Right renal cortex interstitium (tissue), 3 donors: ENCODE data around the gene TBCA. TPM values are rescaled to one million over a fixed set of nuclear protein-coding genes. Genes with fewer than 3 reads are reported as not detected.
"Not testable (repeated sequence)": the region's sequence is repeated elsewhere in the genome, so short reads cannot be mapped to it uniquely, and the experiment has no call there.

ENCODE experiments used
- DNase-seq, 3 donors: peaks; one replicate each; pipeline ENCODE4 v3.0.0-alpha.2; 2013; ENCODE audit warnings: low read depth in 3 of 3, low spot score in 2 of 3
- polyA plus RNA-seq, 3 donors: library from polyadenylated mRNA; unstranded; fragments of 120-200 nt; gene quantifications; one replicate each; pipeline ENCODE4 v1.2.1, GENCODE V29; 2013; ENCODE audit not compliant: insufficient read length in 3 of 3

The TBCA gene
- polyA plus RNA-seq, 3 donors: 315 to 327 (median 316) TPM

DNA sequence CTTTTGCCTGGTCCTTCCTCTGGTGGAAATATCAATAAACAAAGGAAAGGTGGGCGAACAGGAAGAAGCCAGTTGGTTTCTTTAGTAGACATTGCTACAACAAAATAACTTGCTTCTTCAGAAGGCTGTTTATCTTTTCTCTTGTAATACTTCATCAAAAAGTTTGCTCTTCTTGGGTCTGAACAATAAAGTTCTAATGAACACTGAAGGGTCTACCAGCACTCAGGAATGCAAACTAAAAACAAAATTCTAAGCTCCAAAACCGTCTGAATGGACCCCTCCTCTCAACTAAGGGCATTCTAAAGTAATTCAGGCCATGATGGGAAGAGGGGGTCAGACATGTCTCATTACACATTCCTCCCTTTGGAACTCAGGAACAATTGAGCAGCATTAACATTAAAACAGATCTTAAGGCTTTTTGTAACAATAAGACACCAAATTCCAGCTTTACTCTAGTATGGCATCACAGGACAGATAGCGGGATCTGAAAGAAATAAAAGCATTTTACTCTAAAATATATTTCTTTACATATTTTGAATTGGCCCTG, 2.3 kb downstream of the TBCA start:
- no peak for DNase-seq

DNA sequence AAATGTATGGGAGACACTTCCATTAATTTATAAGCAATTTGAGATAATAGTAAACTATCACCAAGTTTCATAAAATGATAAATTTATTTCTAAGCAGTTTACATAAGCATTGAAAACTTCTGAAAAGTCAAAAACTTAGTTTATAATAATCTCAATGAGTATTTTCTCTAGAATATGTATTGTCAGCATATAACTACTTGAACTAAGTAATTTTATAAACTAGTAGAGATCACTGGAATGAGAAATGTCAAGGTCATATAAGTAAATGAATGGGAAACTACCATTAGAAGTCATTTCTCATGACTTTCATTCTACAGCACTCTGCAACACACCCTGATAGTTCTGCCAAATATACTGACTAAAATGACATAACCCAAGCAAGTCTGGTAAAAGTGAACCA, 3.4 kb downstream of the TBCA start:
- DNase-seq: no peak

DNA sequence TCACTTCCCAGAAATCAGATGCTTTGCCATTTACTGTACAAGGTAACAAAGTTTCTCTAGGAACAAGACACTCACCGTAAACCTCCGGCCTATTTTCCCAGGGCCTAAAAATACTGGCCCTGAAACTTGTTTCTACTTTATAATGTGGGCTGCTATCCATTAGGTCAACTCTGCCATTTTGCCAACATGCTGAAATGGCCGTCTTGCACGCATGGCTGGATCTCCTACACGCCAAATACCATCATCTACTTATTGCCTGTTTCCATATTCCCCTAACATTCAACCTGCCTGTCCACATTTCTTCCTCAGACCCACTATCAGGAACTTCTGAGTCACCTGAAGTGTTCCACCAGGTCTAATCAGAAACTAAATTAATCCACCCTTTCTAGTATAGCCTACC, 4.7 kb downstream of the TBCA start:
- no peak for DNase-seq

DNA sequence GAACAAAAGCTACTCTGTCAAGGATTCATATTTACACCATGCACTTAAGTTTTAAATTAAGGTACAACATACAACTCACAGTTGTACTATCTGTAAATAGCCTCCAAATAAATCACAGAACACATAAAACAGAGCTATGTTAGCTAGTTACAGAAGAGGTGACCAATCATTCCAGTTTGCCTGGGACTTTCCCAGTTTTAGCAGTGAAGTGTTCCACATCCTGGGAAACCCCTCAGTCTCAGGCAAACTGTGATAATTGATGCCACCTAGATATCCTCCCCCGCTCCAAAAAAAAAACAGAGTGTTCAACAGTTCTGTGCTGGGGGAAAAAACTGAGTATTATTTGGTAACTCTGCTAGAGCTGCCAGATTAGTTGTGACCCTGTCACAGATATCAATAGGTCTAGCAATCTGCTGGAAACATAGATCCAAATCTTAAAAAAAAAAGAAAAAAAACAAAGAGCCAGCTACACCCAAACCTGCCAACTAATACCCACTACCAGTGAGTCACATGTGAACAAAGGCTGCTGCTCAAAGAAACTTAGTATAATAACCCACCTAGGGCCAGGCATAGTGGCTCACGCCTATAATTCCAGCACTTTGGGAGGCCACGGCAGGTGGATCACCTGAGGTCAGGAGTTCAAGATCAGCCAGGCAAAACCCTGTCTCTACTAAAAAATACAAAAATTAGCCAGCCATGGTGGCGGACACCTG, 5.7 kb downstream of the TBCA start:
- no peak for DNase-seq

DNA sequence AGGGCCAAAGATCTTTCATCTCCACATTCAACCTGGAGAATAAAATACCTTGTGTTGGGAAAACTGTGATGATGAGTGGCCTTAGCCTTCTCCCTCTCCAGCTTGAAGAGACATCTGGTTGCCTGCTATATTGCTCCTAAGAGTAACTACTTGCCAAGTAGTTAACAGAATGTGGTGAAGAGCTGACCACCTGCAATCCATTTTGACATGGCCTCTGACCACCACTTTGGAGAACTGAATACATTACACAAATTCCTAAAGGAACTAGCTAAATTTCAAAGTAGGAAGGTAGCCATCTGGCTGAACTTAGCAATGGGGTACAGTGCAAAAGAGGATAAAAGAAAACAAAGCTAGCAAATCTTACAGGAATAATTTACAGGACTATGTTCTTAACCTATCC, 7.2 kb downstream of the TBCA start:
- no peak for DNase-seq

DNA sequence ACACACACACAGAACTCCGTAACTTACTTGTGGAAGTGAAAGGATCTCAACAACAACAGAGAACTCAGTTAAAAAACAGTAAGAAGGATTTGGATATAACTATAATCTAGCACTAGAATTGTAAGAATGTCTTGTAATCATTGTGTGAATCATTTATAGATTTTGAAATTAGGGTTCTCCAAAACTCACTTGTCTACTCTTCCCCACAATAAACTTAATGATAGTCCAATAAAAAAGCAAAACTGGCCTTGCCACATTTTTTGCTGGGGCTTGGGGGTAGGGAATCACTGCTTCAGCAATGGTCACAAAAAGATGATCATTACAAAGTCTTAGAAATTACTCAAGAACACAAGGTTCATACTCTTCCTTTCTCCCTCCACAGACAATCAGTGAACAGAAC, 8.8 kb downstream of the TBCA start:
- DNase-seq: no peak

DNA sequence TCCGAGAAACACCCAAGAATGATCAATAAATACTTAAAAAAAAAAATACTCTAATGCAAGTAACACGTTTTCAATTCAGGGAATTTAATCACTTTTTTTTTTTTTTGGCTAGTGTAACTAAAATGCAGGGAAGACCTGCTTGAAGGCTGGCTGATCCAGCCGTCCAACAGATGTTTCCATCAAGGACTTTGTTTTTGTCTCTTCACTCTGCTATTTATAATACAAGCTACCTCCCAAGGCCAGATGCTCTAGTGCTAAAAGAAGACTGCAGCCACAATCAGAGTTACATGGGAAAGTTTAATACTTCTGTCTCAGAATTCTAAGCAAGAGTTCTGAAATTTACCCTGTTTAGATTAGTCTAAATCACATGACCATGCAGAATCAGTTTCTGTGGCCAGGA, 14.5 kb downstream of the TBCA start:
- DNase-seq: no peak

DNA sequence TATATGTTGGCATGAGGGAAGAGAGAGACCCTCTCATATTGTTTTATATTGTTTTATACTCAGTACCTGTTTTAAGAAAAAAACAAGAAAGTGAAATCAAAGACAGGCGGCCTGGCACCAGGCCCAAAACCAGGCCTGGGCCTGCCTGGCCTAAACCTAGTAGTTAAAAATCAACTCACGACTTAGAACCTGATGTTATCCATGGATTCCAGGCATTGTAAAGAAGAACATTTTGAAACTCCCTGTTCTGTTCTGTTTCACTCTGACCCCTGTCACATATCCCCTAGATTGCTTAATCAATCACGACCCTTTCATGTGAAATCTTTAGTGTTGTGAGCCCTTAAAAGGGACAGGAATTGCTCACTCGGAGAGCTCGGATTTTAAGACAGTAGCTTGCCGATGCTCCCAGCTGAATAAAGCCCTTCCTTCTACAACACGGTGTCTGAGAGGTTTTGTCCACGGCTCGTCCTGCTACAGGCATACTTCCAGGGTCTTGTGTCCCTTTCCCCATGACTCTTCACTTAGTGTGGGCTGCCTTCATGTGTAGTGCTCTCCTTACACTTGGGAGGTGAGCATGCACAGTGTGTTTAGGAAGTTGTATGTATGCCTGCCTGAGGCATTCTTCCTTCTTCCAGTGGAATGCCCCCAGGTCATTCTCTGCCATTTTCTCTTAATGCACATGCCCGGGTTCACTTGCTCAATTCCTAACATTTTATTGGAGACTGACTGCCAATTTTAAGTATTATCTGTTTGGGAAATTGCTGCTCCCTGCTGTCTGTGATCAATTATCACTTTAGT, 17.8 kb downstream of the TBCA start:
- DNase-seq: no peak

DNA sequence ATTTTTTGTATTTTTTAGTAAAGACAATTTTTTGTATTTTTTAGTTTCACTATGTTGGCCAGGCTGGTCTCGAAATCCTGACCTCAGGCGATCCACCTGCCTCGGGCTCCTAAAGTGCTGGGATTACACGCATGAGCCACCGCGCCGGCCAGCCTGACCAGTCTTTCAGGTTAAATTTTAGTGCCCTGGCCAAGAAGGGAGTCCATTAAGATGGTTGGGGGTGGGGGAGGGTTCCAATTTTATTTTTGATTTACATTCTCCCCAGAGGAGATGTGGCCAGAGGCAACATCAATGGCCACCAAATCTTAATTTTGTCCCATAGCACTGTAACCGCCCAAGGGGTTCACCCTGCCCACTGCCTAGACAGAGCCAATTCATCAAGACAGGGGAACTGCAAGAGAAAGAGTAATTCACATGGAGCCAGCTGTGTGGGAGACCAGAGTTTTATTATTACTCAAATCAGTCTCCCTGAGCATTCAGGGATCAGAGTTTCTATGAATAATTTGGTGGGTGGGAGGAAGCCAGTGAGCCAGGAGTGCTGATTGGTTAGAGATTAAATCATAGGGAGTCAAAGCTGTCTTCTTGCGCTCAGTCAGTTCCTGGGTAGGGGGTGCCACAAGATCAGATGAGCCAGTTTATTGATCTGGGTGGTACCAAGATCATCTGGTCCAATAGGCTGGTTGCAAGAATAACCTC, 24.7 kb downstream of the TBCA start:
- no peak for DNase-seq

DNA sequence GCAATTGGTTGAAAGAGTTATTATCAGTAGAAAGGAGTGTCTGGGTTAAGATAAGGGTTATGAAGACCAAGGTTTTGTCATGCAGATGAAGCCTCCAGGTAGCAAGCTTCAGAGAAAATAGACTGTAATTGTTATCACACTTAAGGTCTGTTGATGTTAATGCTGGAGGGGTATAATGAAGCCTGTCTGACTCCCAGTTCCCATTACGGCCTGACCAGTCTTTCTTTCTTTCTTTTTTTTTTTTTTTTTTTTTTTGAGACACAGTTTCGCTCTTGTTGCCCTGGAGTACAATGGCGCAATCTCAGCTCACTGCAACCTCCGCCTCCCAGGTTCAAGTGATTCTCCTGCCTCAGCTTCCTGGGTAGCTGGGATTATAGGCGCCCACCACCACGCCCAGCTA, 25.2 kb downstream of the TBCA start:
- DNase-seq: not testable (repeated sequence)

DNA sequence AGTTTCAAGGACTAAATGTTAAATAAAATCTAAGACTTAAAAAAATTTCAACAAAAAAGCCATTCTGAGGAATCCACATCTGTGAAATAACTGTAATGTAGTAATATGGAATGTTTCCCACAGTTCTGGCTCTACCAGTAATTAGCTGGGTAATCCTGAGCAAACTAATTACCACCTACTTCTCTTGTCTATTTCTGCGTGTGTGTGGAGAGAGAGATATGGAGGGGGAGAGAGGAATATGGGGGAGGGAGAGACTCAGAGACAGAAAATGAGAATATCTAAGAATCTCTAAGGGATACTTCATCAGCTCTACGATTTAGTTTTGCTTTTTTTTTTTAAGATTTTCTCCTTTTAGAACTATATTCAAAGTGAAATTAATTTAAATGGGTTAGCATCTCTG, 28.0 kb downstream of the TBCA start:
- DNase-seq: no peak

DNA sequence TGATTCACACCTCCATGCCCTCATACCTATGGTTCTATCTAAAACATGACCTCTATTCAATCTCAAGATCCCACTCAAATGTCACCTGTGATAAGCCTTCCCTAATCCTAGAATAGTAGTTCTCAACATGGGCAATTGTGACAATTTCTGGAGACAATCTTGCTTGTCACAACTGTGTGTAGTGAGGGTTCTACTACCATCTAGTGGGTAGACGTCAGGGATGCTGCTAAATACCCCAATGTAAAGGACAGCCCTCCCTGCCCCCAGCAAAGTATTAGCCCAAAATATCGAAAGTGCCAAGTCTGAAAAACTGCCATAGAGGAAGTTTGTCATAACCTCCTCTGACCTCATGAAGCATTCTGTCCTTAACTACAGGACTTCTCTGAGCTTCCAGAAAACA, 32.0 kb downstream of the TBCA start:
- DNase-seq: no peak

DNA sequence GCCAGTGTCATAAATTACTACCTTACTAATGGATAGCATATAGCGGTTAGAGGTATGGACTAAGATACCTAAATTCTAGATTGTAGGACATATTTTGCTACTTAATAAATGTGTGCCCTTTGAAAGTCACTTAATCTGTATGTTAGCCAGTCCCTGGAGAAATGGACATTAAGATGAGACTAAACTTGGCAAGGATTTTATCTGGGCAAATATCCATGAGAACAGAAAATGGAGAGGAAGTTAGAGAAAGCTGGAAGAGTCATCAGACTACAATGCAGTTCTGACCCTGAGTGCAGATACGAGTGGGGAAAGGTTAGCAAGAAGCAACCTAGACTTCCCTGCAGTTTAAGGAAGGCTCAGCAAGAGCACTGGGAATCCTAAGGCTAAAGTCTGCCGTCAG, 33.0 kb downstream of the TBCA start:
- DNase-seq: no peak

DNA sequence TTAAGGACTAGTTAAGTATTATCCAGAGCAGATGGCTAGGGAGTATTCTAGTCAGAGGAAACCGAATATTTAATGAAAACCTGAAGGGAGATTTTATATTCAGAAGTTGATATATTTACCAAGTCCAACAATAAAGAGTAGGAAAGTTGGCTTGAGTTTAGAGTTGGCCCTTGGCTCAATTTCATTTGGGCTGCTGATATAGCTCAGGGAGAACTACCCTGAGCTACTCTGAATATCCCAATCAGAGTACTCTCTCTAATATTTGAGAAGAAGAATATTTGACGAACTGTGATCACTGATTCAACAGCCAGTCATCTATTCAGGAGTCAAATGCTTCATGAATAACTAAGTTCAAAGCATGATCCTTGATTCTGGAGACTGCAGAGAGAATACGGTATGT, 34.5 kb downstream of the TBCA start:
- no peak for DNase-seq

DNA sequence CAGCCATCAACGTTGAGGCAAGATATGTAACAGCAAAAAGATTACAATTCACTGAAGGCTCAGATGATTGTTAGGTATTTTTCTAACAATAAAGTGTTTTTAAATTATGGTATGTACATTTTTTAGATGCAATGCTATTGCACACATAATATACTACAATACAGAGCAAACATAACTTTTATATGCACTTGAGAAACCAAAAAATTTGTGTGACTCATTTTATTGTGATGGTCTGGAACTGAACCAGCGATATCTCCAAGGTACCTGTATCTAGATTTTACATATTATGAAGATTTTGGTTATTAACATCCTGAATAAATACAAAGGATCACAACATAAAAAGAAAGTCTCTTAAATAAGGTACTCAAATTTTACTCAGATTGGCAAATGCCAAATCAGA, 41.3 kb downstream of the TBCA start:
- DNase-seq: no peak

DNA sequence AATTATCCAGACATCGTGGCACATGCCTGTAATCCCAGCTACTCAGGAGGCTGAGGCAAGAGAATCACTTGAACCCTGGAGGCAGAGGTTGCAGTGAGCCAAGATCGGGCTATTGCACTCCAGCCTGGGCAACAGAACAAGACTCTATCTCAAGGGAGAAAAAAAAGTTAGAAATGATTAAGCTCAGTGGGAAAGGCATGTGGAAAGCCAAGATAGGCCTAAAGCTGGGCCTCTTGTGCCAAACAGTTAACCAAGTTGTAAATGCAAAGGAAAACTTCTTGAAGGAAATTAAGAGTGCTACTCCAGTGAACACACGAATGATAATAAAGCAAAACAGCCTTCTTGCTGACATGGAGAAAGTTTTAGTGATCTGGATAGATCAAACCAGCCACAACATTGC, 43.0 kb downstream of the TBCA start:
- no peak for DNase-seq

DNA sequence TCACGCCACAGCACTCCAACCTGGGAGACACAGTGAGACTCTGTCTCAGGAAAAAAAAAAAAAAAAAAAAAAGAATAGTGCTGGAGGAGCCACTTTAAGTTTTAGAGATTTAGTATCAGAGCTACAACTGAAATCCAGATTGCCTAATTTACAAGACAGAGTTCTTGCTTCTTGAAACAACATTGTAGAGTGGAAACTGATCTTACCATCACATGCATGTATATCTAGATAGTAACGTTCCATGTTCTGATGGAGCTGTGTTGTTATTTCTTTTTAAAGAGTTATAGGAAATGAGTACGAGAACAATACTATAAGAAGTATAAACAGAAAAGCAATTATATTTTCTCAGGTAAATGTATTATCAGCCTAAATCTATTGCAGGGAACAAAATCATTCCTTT, 48.9 kb downstream of the TBCA start:
- no peak for DNase-seq

DNA sequence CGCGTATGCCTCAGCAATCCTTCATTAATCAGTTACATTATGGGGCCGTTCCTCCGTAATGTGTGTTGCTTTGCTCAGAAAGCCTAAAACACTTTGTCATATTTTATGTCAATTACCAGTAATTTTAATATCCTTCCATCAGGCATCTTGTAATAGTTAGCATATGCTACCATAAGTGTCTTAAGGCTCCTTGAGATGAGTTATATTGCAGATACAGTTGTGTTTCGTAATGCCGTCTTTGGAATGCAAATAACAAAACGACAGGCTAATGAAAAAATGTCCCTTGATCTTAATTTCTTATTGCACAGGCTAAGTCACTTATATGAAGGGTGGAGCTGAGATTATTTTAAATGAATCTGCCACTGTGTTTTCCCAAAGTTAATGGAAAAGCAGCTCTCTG, 50.5 kb downstream of the TBCA start:
- no peak for DNase-seq

DNA sequence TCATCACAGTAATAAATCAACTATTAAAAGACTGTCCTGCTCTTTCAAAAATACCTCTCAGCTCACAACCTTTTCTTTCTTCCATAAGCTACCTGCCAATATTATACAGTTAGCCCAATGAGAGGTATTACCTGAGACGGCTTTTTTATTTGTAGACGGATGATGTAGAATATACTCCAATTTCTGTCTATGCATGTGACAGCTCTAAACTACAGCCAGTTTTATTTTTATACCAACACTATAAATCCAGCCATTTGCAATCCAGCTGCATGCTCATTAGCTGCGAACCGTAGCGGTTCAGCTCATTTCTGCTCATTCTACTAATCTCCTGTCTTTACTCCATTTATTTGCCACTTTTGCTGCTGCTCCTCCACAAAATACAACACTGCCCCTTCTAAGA, 51.2 kb downstream of the TBCA start:
- no peak for DNase-seq

DNA sequence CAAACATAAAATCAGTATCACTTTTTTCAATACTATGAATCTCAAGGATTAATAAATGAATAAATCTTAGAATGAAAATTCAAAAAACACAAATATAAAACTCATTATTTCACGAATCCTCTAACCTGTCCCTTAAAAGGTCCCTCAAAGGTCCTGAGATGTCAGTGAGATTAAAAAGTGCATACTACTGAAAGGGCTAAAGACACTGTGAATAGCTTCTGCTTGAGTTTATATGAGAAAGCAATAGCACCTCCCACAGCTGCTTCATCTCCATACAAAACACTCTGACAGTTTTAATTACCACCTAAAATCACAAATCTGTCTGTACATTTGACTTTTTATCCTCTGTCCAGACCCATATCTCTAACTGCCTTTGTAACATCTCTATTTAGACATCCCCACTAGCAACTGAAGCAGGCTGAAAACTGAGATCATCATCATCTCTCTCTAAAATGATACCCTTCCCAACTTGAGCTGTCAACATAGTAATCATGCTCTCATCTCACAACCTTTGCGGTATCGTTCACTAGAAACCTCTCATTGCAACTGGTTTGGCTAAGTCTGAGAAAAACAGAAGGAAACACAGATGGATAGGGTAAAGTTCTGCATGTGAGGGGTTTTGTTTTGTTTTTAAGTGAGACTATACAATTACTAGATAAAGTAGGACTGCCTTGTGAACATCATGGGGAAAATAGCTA, 56.3 kb downstream of the TBCA start:
- DNase-seq: no peak
